Skeletal muscle satellite cell (primary cell): ENCODE measurements around the gene PRKCE.

Experiments
- H3K27me3 ChIP-seq: 2 replicates; pipeline ENCODE4 v1.7.0; 2013; ENCODE audit warnings: low read length; ENCODE audit not compliant: control insufficient read depth, insufficient read depth
- H3K36me3 ChIP-seq: 2 replicates; pipeline ENCODE4 v1.7.0; 2013; ENCODE audit warnings: mild to moderate bottlenecking, control low read depth, low read length; ENCODE audit not compliant: insufficient read depth
- H3K4me1 ChIP-seq: 2 replicates; pipeline ENCODE4 v1.7.0; 2013; ENCODE audit warnings: low read length; ENCODE audit not compliant: control insufficient read depth, insufficient read depth
- H3K4me2 ChIP-seq: 2 replicates; pipeline ENCODE4 v1.7.0; 2013; ENCODE audit warnings: mild to moderate bottlenecking, low read length
- H3K4me3 ChIP-seq: 2 replicates; pipeline ENCODE4 v1.7.0; 2013; ENCODE audit warnings: low read length
- H3K9ac ChIP-seq: 2 replicates; pipeline ENCODE4 v1.7.0; 2013; ENCODE audit warnings: mild to moderate bottlenecking, low read depth, low read length, moderate library complexity
- H3K9me3 ChIP-seq: replicated peaks from 2 replicates; pipeline ENCODE4 v1.7.0; 2013; ENCODE audit warnings: mild to moderate bottlenecking, control low read depth, low read length

Gene PRKCE

DNA sequence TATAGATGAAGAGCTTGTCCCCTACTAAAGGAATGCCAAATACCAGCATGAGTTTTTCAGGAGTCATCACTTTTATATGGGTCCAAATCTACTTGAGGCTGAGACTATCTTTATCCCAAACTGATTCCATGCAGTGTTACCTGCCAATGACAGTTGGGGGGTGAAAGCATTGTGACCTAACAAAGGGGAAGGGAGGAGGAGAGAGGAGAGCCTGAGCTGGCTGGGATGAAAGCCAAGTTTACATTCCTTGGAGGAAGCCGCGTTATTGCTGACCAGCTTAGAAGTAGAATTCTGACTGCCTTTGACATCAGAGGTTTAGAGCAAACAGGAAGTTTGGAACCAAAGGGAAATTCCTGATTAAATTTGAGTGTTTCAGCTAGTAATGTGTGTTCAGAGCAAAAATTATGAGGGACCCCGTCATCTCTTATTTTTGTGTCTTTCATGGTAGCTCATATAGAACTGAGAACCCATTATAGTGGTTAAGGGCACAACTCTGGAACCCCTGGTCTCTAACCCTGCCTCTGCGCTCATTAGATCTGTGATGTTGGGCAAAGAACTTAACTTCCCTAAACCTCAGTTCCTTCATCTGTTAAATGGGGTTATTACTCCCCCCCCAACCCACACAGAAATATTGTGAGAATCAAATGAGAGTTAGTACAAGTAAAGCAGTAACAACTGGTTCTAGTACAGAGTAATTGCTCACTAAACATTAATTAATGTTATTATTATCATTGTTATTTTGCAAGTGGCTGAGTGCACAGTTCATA lies 446.4 kb downstream of the PRKCE start:
- Histone ChIP-seq H3K36me3 (no peaks in the 10 kb centered on the region), H3K9me3 (no peaks in the 10 kb centered on the region), H3K4me2 (peak overlapping the region; percentile 41), H3K4me3 (peak overlapping the region; percentile 28), H3K4me1 (peaks cover 28% of the 10 kb centered on the region), H3K27me3 (no peaks in the 10 kb centered on the region), H3K9ac (peak overlapping the region; percentile 64)

DNA sequence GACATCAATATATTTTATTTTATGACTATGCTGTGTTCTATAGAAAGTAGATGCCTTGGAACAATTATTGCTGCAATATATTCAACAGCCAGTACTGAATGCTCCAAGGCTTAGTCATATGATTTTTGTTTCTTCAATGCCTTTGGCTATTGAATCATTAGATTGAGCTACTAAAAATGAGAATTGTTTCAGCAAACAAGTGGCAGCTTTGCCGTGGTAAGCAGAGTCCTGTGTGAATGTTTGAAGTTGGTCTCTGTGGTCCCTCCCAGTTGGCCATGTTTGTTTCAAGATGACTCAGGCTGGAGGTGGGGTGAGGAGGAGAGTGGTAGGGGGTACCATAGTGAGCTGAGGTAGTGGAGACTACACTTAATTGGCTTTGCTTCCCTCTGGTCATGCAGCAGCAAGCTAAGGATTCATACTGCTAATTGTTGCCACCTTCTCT lies 447.2 kb downstream of the PRKCE start:
- Histone ChIP-seq H3K4me1 (peaks cover 28% of the 10 kb centered on the region), H3K4me2 (peak overlapping the region; percentile 57), H3K27me3 (no peaks in the 10 kb centered on the region), H3K36me3 (no peaks in the 10 kb centered on the region), H3K4me3 (peak overlapping the region; percentile 28), H3K9me3 (no peaks in the 10 kb centered on the region), H3K9ac (peak overlapping the region; percentile 64)

DNA sequence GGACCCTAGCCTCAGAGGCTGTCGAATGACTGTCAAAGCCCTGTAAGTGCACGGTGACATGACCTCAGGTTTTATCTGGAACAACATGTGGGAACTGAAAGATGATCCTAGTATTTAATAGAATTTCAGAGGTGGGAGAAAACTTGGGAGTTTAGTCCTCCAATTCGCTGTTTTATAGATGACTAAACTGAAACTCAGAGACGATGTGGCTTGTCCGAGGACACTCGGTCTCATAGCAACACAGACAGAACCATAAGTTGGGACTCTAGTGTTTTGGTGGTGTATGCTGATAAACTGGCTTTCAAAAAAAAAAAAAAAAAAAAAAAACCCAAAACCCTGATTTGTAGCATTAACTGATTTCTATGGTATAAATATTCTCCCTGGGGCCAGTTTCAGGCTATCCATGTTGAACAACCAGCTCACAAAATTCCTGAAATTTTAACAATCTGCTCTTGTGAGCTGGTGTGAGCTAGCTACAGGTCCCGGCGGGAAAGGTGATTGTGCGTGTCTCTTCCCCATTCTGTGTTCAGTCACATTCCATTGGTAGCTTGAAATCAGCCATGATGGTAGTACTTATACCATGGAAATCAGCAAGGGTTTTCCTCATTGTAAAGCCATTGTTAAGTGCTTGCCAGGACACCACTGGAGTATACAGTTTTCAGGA lies 450.2 kb downstream of the PRKCE start:
- Histone ChIP-seq H3K36me3 (peaks cover 4% of the 10 kb centered on the region), H3K4me1 (peaks cover 28% of the 10 kb centered on the region), H3K4me3 (no peak overlapping the region), H3K27me3 (no peaks in the 10 kb centered on the region), H3K9ac (no peak overlapping the region), H3K4me2 (no peak overlapping the region), H3K9me3 (peaks cover 6% of the 10 kb centered on the region)

- peaks cover 5% of the 10 kb centered on the region for H3K4me1 ChIP-seq
- peaks cover 4% of the 10 kb centered on the region for H3K36me3 ChIP-seq
- no peaks in the 10 kb centered on the region for H3K27me3 ChIP-seq
- H3K9ac ChIP-seq, result no peak overlapping the region
- H3K4me3 ChIP-seq, result no peak overlapping the region
- peaks cover 6% of the 10 kb centered on the region for H3K9me3 ChIP-seq
- H3K4me2 ChIP-seq, result no peak overlapping the region
Observed at GRCh38 chr2:46106690-46107089, 455.2 kb downstream of the PRKCE start.

- Histone ChIP-seq H3K4me1 (peaks cover 23% of the 10 kb centered on the region), H3K4me3 (no peak overlapping the region), H3K9ac (no peak overlapping the region), H3K4me2 (no peak overlapping the region), H3K27me3 (no peaks in the 10 kb centered on the region), H3K36me3 (no peaks in the 10 kb centered on the region), H3K9me3 (no peaks in the 10 kb centered on the region)
Observed at GRCh38 chr2:46114996-46115395, 463.5 kb downstream of the PRKCE start.

DNA sequence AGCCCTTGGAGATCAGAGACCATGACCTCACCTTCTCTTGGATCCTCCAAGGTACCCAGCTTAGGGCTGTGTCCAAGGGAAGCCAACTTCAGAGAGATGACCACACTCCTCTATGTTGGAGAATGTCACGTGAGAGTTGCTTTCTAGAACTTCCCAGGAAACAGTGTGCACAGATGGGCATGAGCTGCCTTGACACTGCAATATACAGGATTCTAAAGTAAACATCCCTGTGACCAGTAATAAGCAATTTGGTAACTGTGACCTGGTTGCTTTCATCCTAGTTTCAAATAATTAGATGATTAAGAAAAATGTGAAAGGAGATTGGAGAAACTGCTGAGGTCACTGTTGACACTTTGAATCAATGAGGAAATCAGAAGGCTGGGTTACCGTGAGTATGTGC lies 464.7 kb downstream of the PRKCE start:
- Histone ChIP-seq H3K4me1 (peaks cover 23% of the 10 kb centered on the region), H3K36me3 (no peaks in the 10 kb centered on the region), H3K9ac (no peak overlapping the region), H3K27me3 (no peaks in the 10 kb centered on the region), H3K4me3 (no peak overlapping the region), H3K4me2 (no peak overlapping the region), H3K9me3 (no peaks in the 10 kb centered on the region)

- no peaks in the 10 kb centered on the region for H3K9me3 ChIP-seq
- no peak overlapping the region for H3K9ac ChIP-seq
- H3K36me3 ChIP-seq, result no peaks in the 10 kb centered on the region
- H3K4me3 ChIP-seq, result no peak overlapping the region
- H3K27me3 ChIP-seq, result no peaks in the 10 kb centered on the region
- peaks cover 23% of the 10 kb centered on the region for H3K4me1 ChIP-seq
- H3K4me2 ChIP-seq, result no peak overlapping the region
Observed at GRCh38 chr2:46116553-46116991, 465.1 kb downstream of the PRKCE start.

DNA sequence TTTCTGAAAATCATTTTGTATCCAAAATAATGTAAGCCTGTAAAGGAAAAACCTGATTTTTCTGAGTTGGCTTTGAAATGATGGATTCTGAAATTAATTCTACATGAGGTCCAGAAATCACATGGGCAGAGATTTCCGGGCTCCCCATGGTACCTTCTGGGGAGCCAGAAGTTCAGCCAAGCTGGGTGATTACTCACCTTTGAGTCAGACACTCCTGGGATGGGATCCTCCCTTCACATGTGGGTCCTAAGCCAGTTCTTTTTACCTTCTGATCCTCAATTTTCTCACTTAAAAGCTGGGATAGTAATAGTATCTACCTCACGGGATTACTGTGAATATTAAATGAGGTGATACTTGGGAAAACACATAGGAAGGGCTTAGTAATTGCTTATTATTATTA lies 465.9 kb downstream of the PRKCE start:
- Histone ChIP-seq H3K9ac (no peak overlapping the region), H3K27me3 (no peaks in the 10 kb centered on the region), H3K4me2 (peak overlapping the region; percentile 3), H3K4me1 (peaks cover 23% of the 10 kb centered on the region), H3K36me3 (no peaks in the 10 kb centered on the region), H3K4me3 (no peak overlapping the region), H3K9me3 (no peaks in the 10 kb centered on the region)

GRCh38 chr2:46117994-46118393 lies 466.5 kb downstream of the PRKCE start:
- H3K4me2 ChIP-seq, result no peak overlapping the region

DNA sequence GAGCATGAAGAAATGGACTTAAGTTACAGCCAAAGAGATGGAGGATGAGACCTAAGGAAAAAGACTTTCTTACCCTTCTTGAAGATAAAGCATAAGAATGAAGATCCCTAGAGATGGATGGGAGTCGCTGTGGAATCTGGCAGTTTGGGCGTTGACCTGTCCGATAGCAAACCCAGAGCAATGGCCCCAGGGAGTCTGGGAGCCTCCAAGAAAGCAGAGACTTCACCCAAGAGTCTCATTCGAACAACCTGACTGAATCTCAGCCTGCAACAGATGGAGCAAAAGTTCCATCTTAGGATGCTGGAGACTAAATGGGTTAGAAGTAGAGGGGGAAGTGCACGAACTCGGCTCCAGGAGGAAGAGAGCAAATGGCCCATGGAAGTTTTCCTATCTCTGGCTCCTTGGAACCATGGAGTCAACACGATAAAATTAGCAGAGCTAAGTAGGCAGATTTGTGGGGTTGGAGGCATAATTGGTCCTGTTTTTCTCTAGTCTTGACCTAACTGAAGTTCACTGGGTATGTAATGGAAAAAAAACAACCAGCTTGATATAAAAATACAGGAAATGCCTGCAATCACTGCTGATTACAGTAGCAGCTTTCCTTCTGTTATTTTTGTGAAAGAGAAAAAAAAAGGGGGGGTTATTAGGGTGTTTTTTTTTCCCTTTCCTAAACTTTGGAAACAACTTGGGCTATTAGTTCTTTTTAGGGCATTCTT lies 467.3 kb downstream of the PRKCE start:
- H3K36me3 ChIP-seq, result no peaks in the 10 kb centered on the region
- H3K4me1 ChIP-seq, result peaks cover 23% of the 10 kb centered on the region
- no peak overlapping the region for H3K4me2 ChIP-seq
- no peak overlapping the region for H3K9ac ChIP-seq
- no peaks in the 10 kb centered on the region for H3K27me3 ChIP-seq
- H3K4me3 ChIP-seq, result no peak overlapping the region
- H3K9me3 ChIP-seq, result no peaks in the 10 kb centered on the region

More at GRCh38 chr2:46117994-46118393, 466.5 kb downstream of the PRKCE start:
- no peak overlapping the region for H3K4me3 ChIP-seq
- no peak overlapping the region for H3K9ac ChIP-seq
- H3K36me3 ChIP-seq, result no peaks in the 10 kb centered on the region
- H3K27me3 ChIP-seq, result no peaks in the 10 kb centered on the region
- H3K9me3 ChIP-seq, result no peaks in the 10 kb centered on the region
- peaks cover 23% of the 10 kb centered on the region for H3K4me1 ChIP-seq

DNA sequence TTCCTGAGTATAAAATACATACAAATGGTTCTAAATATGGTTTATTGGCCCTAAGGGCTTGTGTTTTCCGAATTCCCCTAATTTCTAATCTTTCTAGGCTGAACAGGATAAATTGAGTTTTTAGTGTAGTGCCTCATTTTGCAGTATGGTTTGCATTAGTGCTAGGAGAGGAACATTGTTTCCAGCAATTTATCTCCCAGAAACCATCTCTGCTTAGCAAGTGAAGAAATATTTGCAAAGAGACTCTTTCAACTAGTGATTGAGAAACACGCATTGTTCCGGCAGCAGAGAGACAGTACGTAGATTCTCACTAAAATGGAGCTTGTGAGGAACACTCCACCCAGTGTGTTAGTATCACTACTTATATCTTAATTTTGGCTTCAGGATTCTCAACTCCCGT lies 468.0 kb downstream of the PRKCE start:
- no peak overlapping the region for H3K9ac ChIP-seq
- H3K27me3 ChIP-seq, result no peaks in the 10 kb centered on the region
- H3K4me1 ChIP-seq, result peaks cover 23% of the 10 kb centered on the region
- no peaks in the 10 kb centered on the region for H3K9me3 ChIP-seq
- H3K4me2 ChIP-seq, result no peak overlapping the region
- no peak overlapping the region for H3K4me3 ChIP-seq
- no peaks in the 10 kb centered on the region for H3K36me3 ChIP-seq
